ENCODE data around the gene MYO1E. TPM values are rescaled to one million over a fixed set of nuclear protein-coding genes. Genes with fewer than 3 reads are reported as not detected.
"Not testable (repeated sequence)": the region's sequence is repeated elsewhere in the genome, so short reads cannot be mapped to it uniquely, and the experiment has no call there.

The MYO1E gene
- total RNA-seq, 2 donors from 2014 or later, result 47.8 to 65.6 TPM

DNA sequence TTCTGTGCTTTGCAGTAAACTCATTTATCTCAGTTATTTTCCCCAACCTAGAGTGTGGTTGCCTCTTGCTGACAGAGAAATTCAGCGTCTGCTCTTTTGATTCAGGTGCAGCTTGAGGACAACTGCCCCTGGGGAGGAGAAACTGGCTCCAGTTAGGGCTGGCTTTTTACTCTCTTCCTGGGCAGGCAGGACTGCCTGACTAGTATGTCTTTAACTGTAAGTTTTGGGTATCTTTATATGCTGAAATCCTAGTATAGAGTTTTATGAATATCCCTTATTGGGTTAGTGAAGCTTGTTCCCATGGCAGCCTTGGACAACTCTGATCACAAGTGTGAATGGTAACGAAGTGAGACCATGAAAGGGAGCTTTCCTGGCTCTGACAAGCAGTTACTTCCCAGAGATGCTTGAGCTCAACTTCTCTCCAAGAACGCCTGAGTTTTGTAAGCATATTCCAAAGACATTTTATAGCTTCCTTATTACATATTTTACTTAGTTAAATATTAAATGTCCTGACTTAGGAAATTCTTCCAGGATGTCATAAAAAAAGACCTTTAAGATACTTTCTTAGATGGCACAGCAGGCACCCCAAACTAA, 240.6 kb downstream of the MYO1E start:
- peaks cover 86% of the 10 kb centered on the region for H3K36me3 Mint-ChIP-seq (ENCODE audit: low read depth)
- no peak overlapping the region for H3K27ac ChIP-seq (ENCODE audit: low read depth, low read length)
- H3K9ac ChIP-seq (ENCODE audit: extremely low read depth, low read length, poor library complexity, severe bottlenecking), result no peak overlapping the region
- peaks cover 19% of the 10 kb centered on the region for H3K9me3 Mint-ChIP-seq
- H3K4me3 ChIP-seq (ENCODE audit: low read length), result no peak overlapping the region
- H3K27ac Mint-ChIP-seq, result peak overlapping the region; percentile 35
- 93 to 95% methylated on average over 2 to 3 of the region's 3 CpGs for whole genome bisulfite sequencing, 2 experiments (ENCODE audit: insufficient coverage in 1 of 2, insufficient read length in 1 of 2)
- no peak overlapping the region for H3K4me3 Mint-ChIP-seq
- peaks cover 11% of the 10 kb centered on the region for H3K9me3 ChIP-seq (ENCODE audit: control insufficient read depth, low read length)
- peaks cover 8% of the 10 kb centered on the region for H3K4me1 Mint-ChIP-seq
- TF ChIP-seq CTCF (conservative IDR thresholded peaks at IDR 0.05), result no peak
- H3K4me1 ChIP-seq (ENCODE audit: control insufficient read depth, insufficient read depth, low read length), result no peaks in the 10 kb centered on the region
- H3K27me3 Mint-ChIP-seq (ENCODE audit: insufficient read depth), result no peaks in the 10 kb centered on the region
- no peak for DNase-seq
- peaks cover 77% of the 10 kb centered on the region for H3K36me3 ChIP-seq (ENCODE audit: control insufficient read depth, insufficient read depth, low read length)
- H3K27me3 ChIP-seq (ENCODE audit: control insufficient read depth, insufficient read depth, low read length, poor library complexity, severe bottlenecking), result no peaks in the 10 kb centered on the region

DNA sequence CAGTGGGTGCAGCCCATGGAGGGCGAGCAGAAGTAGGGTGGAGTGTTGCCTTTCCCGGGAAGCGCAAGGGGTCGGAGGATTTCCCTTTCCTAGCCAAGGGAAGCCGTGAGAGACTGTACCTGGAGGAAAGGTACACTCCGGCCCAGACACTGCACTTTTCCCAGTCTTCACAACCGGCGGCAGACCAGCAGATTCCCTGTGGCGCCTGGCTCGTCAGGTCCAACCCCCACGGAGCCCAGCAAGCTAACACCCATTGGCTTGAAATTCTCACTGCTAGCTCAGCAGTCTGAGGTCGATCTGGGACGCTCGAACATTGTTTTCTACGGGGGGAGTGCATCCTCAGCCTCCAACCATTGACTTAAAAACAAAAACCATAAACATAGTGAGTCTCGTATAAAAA, 241.2 kb downstream of the MYO1E start:
- no peaks in the 10 kb centered on the region for H3K27me3 ChIP-seq (ENCODE audit: control insufficient read depth, insufficient read depth, low read length, poor library complexity, severe bottlenecking)
- peaks cover 8% of the 10 kb centered on the region for H3K4me1 Mint-ChIP-seq
- no peak for TF ChIP-seq CTCF (conservative IDR thresholded peaks at IDR 0.05)
- no peak overlapping the region for H3K9ac ChIP-seq (ENCODE audit: extremely low read depth, low read length, poor library complexity, severe bottlenecking)
- H3K27me3 Mint-ChIP-seq (ENCODE audit: insufficient read depth), result no peaks in the 10 kb centered on the region
- no peak for DNase-seq
- no peak overlapping the region for H3K4me3 ChIP-seq (ENCODE audit: low read length)
- H3K27ac ChIP-seq (ENCODE audit: low read depth, low read length), result no peak overlapping the region
- 95 to 100% methylated on average over 12 to 16 of the region's 16 CpGs for WGBS, 2 experiments (ENCODE audit: insufficient coverage in 1 of 2, insufficient read length in 1 of 2)
- H3K4me1 ChIP-seq (ENCODE audit: control insufficient read depth, insufficient read depth, low read length), result no peaks in the 10 kb centered on the region
- peaks cover 23% of the 10 kb centered on the region for H3K9me3 Mint-ChIP-seq
- H3K9me3 ChIP-seq (ENCODE audit: control insufficient read depth, low read length), result peaks cover 11% of the 10 kb centered on the region
- no peak overlapping the region for H3K4me3 Mint-ChIP-seq
- H3K36me3 Mint-ChIP-seq (ENCODE audit: low read depth), result peaks cover 89% of the 10 kb centered on the region
- peak overlapping the region; percentile 35 for H3K27ac Mint-ChIP-seq
- peaks cover 72% of the 10 kb centered on the region for H3K36me3 ChIP-seq (ENCODE audit: control insufficient read depth, insufficient read depth, low read length)

DNA sequence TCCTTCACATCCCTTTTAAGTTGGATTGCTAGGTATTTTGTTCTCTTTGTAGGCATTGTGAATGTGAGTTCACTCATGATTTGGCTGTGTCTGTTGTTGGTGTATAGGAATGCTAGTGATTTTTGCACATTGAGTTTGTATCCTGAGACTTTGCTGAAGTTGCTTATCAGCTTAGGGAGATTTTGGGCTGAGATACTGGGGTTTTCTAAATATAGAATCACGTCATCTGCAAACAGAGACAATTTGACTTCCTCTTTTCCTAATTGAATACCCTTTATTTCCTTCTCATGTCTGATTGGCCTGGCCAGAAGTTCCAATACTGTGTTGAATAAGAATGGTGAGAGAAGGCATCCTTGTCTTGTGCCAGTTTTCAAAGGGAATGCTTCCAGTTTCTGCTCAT, 245.4 kb downstream of the MYO1E start:
- not testable (repeated sequence) for H3K9ac ChIP-seq (ENCODE audit: extremely low read depth, low read length, poor library complexity, severe bottlenecking); H3K4me1 ChIP-seq (ENCODE audit: control insufficient read depth, insufficient read depth, low read length); H3K27me3 Mint-ChIP-seq (ENCODE audit: insufficient read depth); H3K4me3 ChIP-seq (ENCODE audit: low read length); DNase-seq; H3K27me3 ChIP-seq (ENCODE audit: control insufficient read depth, insufficient read depth, low read length, poor library complexity, severe bottlenecking); H3K4me3 Mint-ChIP-seq; H3K4me1 Mint-ChIP-seq; H3K27ac Mint-ChIP-seq; H3K27ac ChIP-seq (ENCODE audit: low read depth, low read length)
- WGBS, 2 experiments (ENCODE audit: insufficient coverage in 1 of 2, insufficient read length in 1 of 2), result 100% methylated on average over 1 of the region's 1 CpG; no CpG with 5 or more reads in 1 of the 2 experiments
- Histone ChIP-seq H3K9me3 (ENCODE audit: control insufficient read depth, low read length) (peaks cover 15% of the 10 kb centered on the region), H3K36me3 (ENCODE audit: control insufficient read depth, insufficient read depth, low read length) (peaks cover 64% of the 10 kb centered on the region)
- peaks cover 32% of the 10 kb centered on the region for H3K9me3 Mint-ChIP-seq
- H3K36me3 Mint-ChIP-seq (ENCODE audit: low read depth), result peaks cover 95% of the 10 kb centered on the region

DNA sequence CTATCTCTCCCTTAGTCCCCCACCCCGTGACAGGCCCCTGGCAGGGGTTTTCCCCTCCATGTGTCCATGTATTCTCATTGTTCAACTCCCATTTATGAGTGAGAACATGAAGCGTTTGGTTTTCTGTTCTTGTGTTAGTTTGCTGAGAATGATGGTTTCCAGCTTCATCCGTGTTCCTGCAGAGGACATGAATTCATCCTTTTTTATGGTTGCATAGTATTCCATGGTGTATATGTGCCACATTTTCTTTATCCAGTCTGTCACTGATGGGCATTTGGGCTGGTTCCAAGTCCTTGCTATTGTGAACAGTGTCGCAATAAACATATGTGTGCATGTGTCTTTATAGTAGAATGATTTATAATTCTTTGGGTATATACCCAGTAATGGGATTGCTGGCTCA, 247.0 kb downstream of the MYO1E start:
- Histone ChIP-seq H3K9me3 (ENCODE audit: control insufficient read depth, low read length) (peaks cover 15% of the 10 kb centered on the region), H3K36me3 (ENCODE audit: control insufficient read depth, insufficient read depth, low read length) (peaks cover 62% of the 10 kb centered on the region)
- H3K27me3 ChIP-seq (ENCODE audit: control insufficient read depth, insufficient read depth, low read length, poor library complexity, severe bottlenecking); H3K4me1 ChIP-seq (ENCODE audit: control insufficient read depth, insufficient read depth, low read length); H3K4me3 Mint-ChIP-seq; H3K4me3 ChIP-seq (ENCODE audit: low read length); H3K9ac ChIP-seq (ENCODE audit: extremely low read depth, low read length, poor library complexity, severe bottlenecking); H3K27me3 Mint-ChIP-seq (ENCODE audit: insufficient read depth); H3K27ac ChIP-seq (ENCODE audit: low read depth, low read length); H3K27ac Mint-ChIP-seq; H3K4me1 Mint-ChIP-seq; DNase-seq: not testable (repeated sequence)
- H3K9me3 Mint-ChIP-seq, result peaks cover 32% of the 10 kb centered on the region
- 60 to 87% methylated on average over 1 to 3 of the region's 4 CpGs for WGBS, 2 experiments (ENCODE audit: insufficient coverage in 1 of 2, insufficient read length in 1 of 2)
- H3K36me3 Mint-ChIP-seq (ENCODE audit: low read depth), result peaks cover 89% of the 10 kb centered on the region
